Fibroblast of mammary gland (primary cell): ENCODE results near the gene DNAH1.

Experiments
- DNase-seq: peaks from one replicate; pipeline ENCODE4 v3.0.0-alpha.2; 2010; ENCODE audit warnings: low read depth
- H3K4me3 ChIP-seq: 2 replicates; pipeline ENCODE4 v1.5.1; 2011; ENCODE audit warnings: low read depth, mild to moderate bottlenecking, low read length, moderate library complexity; ENCODE audit not compliant: control insufficient read depth
- CTCF ChIP-seq: conservative IDR thresholded peaks from 2 replicates; pipeline ENCODE4 v1.5.1; 2011; ENCODE audit warnings: low read depth, low read length, inconsistent platforms; ENCODE audit not compliant: control insufficient read depth, insufficient read depth

The DNAH1 gene

DNA sequence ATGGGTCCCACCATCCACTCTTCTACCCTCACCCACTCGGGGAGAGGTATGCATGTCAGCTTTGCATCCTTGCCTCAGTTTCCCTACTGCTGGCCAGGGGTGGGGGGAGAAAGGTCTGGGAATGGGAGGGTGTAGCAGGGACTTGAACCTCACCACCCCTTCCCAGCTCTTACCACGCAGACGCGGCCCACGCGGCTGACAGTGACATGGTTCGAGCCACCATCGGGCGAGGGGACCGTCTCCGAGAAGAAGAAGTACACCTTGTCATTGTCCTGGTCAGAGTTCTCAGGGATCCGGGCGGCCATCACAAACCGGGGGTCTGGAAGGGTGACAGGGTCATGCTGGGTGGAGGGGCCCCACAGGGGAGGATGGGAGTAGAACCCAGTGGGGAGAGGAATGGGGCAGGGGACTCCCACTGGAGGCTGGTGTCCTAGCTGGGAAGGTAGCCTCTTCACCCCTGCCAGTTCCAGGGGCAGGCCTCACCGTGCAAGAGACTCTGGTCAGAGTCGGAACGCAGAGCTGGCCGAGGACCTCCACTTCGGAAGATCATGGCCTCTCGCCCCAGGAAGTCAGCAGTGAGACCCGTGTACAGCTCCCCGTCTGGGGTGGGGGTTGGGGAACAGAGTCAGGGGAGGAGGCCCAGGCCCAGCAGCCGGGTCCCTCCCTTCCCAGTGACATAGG lies 125.1 kb downstream of the DNAH1 start:
- no peak for TF ChIP-seq CTCF
- DNase-seq, result no peak
- H3K4me3 ChIP-seq, result no peak overlapping the region

GRCh38 chr3:52441772-52442332 lies 125.7 kb downstream of the DNAH1 start:
- no peak for DNase-seq
- no peak for TF ChIP-seq CTCF
- H3K4me3 ChIP-seq, result no peak overlapping the region

DNA sequence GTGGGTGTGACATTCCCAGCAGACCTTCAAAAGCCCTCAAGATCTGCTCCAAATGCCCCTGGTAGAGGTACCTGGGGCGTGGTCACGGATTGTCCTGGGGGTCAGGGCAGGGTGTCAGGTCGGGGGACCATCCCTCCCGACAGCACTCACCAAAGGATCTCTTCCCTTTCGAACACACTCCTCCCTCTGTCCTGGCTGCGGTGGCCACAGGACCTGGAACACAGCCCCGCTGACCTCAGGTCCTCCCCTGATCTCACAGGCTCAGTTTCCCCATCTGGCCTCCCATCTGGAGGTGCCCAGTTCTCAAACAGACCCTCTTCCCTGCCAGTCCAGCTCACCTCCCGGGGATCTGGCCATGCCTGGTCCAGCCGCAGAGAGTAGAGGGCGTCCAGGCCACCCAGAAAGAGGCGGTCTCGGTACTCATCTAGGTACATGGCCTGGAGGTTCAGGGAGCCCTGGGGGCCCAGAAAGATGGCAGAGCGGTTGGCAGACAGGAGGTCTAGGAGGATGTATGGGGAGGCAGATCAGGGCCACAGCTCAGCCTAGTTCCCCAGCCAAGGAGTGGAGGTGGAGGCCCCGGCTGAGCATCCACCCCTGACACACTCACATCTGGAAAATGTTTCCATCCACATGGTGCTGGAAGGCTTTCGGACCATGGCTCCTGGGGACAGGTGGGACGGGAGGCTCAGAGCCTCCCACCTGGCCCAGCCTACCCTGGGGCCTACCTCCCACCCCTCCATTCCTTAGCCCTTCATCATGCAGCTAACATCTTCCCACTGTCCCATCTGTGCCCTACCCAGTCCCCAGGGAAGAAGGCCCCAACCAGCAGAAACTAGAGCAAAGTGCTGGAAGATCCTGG lies 126.5 kb downstream of the DNAH1 start:
- no peak for DNase-seq
- no peak overlapping the region for H3K4me3 ChIP-seq
- no peak for TF ChIP-seq CTCF

GRCh38 chr3:52443268-52443610 lies 127.1 kb downstream of the DNAH1 start:
- no peak for TF ChIP-seq CTCF
- no peak for DNase-seq
- H3K4me3 ChIP-seq, result no peak overlapping the region

DNA sequence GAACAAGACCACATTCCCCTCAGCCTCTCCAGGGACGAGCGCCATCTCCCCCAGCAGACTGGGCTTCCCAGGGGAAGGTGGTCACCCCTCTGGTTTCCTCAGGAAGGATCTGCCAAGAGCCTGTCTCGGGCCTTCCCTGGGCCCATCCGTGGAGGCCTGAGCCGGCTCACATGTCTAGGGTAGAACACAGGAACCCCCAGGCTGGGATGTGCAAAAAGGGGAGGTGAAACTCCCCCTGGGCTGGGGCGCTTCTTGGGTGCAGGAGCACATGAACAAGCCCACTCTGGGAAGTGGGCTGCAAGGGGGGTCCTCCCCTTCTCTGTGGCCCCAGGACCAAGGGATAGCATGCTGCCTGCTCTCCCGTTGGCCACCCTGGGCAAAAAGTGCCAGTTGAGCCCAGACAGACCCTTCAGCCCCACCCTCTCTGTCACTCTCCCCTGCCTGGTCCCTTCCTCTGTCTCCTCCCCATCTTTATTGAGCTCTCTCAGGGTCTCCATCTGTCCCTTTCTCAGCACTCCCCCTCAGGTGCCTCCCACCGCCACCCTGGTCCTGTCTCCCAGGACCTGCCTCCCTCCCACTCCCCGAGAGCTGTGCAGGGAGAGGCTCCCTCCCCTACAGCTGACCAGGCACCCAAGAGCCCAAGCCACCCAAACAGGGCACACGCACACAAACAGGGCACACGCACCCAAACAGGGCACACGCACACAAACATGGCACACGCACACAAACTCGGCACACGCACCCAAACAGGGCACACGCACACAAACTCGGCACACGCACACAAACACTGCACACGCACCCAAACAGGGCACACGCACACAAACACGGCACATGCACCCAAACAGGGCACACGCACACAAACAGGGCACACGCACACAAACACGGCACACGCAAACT lies 127.9 kb downstream of the DNAH1 start:
- no peak for TF ChIP-seq CTCF
- H3K4me3 ChIP-seq, result no peak overlapping the region
- no peak for DNase-seq
